Left hindlimb (tissue), 1 donor: ENCODE measurements around the gene ZSCAN5A.
"Not testable (repeated sequence)": the region's sequence is repeated elsewhere in the genome, so short reads cannot be mapped to it uniquely, and the experiment has no call there.

Source experiments
- DNase-seq: peaks from one replicate; pipeline ENCODE4 v3.0.0-alpha.2; 2018

Gene ZSCAN5A

DNA sequence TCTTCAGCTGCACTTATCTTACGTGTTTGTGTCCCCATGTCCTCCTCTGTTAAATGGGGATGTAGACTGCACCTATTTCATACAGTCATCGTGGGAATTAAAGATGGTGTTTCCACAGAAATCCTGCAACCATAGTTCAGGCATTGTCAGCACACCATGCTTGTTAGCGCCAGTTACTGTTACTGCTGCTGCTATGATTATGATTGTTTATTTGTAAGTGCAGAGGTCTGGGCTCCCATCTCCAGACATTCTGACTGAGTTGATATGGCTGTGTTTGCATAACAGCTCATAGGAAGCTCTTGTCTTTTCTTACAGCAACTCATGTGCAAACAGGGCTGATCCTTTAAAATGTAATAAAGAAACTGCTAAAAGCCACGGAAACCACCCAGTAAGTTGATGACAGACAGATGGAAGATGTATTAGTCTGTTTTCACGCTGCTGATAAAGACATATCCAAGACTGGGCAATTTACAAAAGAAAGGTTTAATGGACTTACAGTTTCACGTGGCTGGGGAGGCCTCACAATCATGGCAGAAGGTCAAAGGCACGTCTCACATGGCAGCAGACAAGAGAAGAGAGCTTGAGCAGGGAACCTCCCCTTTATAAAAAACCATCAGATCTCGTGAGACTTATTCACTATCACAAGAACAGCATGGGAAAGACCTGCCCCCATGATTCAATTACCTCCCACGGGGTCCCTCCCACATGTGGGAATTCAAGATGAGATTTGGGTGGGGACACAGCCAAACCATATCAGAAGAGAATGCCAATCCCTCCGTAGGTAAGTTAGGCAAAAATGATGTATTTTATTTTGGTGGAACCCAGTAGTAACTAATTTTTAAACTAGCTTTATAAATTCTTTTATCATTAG is 1.6 kb downstream of the ZSCAN5A start:
- DNase-seq, result no peak

GRCh38 chr19:56312342-56312741 is 2.3 kb downstream of the ZSCAN5A start:
- DNase-seq, result no peak

GRCh38 chr19:56310462-56310861 is 4.2 kb downstream of the ZSCAN5A start:
- DNase-seq, result no peak

- DNase-seq, result no peak
Measured at GRCh38 chr19:56309511-56310185, 5.0 kb downstream of the ZSCAN5A start.

DNA sequence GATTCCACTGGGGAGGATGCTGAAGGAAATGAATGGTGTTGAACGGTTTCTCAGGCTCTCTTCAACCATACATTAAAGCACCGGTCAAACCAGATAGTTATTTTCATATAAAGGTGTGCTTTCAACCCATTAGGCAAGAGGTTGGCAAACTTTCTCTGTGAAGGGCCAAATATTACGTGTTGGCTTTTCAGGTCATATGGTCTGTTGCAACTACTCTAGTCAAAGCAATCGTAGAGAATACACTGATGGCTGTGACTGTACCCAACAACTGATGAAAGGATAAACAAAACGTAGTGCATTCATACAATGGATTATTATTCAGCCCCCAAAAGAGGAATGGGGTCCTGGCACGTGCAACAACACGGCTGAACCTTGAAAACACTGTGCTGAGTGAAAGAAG is 5.8 kb downstream of the ZSCAN5A start:
- no peak for DNase-seq

- DNase-seq, result not testable (repeated sequence)
Measured at GRCh38 chr19:56307062-56307461, 7.6 kb downstream of the ZSCAN5A start.

GRCh38 chr19:56306016-56306415 is 8.6 kb downstream of the ZSCAN5A start:
- DNase-seq, result no peak

- DNase-seq, result no peak
Measured at GRCh38 chr19:56304243-56304642, 10.4 kb downstream of the ZSCAN5A start.

DNA sequence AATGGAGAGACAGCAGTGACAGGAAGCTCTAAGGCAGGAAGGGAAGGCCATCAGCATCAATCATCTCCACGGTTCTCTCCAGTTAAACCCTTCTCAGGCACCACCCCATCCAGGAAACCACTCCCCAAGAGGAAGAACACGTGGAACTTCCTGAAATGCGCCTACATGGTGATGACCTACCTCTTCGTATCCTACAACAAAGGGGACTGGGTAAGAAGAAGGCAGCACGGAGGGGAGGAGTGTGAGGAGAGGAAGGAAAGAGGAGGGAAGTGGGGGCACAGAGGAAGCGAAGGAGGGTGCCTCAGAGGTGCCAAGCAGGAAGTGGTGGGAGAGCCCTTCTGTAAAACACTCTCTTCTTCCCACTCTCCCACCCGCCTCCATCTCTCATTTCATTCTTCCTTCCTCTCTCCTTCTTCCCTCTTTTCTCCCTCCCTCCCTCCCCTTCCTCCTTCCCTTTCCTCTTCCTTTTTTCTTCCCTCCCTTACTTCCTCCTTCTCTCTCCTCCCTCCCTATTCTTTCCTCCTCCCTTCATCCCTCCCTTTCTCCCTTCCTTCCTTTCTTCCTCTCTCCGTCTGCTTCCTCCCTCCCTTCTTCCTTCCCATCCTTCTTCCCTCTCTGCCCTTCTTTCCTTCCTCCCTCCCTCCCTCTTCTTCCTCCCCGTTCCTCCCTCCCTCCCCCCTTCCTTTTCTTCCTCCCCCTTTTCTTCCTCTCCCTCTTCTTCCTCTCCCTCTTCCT is 12.6 kb downstream of the ZSCAN5A start:
- no peak for DNase-seq

GRCh38 chr19:56301155-56301554 is 13.5 kb downstream of the ZSCAN5A start:
- DNase-seq, result no peak

DNA sequence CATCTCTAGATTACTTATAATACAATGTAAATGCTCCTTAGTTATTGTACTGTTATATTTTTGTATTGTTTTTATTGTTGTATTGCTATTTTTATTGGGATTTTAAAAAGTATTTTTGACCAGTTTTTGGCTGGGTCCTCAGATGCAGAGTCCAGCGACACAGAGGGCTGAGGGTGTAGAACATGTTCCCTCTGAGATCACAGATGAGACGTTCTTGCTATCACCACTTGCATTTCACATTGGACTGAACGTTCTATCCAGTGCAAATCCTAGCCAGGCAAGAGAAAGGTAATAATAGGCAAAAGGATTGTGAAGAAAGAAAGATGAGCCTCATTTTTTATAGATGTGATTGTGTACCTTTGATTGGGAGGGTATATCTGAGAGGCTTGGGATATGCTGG is 15.0 kb downstream of the ZSCAN5A start:
- DNase-seq, result no peak

GRCh38 chr19:56297010-56297409 is 17.6 kb downstream of the ZSCAN5A start:
- no peak for DNase-seq

DNA sequence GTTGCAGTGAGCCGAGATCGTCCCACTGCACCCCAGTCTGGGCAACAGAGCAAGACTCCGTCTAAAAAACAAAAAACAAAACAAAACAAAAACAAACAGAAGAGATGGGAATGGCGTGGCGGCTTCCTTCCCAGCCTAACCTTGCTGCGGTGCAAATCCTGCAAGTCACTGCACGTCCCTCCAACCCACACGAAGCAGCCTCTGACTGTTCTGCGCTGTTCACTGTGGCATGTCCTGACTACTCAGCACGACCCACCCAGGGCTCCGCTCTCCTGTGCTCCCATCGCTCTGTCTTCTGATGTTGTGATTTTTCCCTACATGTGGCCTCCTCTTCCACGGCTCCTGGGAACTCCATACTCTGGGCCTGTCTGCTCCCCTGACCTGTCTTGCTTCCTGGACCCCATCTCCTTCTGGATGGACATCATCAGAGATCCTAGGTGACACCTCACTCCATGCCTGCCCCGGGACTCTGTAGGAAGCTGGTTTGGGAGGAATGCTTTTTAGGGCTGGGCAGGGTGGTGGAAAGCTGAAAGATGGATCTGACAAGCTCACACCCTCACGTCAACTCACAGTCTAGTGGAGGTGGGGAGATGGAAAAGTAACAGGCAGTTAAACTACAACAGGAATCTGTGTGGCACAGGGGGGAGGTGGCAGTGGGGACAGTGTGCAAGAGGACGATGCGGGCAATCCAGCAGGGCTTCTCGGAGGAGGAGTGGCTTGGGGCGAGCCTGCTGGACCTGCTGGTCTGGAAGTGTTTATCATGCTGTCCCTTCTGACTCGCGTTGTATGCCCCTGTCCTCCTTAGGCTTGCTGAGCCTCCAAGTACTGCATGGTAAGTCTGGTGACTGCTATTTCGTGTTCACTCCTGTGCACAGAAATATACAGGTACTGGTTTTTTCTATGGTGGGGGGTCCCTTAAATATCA is 18.8 kb downstream of the ZSCAN5A start:
- DNase-seq, result no peak

DNA sequence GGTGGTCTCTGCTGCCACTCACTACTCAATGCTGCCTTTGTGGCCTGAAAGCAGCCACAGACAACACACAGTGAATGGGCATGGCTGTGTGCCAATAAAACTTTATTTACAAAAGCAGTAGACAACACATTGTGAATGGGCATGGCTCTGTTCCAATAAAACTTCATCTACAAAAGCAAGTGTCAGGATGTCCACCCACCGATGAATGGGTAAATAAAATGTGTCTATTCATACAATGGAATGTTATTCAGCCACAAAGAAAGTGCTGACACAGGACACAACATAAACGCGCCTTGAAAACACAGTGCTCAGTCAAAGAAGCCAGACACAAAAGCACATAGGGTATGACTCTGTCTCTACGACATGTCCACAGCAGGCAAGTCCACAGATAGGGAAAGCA is 20.1 kb downstream of the ZSCAN5A start:
- DNase-seq, result no peak

DNA sequence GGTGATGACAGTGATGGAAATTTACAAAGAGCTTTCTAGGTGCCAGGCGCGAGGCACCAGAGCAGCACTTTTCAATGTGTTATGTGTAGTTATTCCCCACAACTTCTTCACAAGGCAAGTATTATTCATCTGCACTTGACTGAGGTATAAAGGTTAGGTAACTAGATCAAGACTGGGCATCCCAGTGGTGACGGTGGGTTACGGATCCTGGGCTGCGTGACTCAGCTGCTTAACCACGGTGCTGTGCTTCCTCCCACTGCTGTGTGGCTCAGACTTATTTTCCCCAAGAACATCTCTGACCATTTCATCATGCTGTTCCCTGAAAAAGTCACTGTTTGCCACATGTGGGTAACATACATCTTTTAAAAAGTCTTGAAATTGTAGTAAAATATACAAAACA is 22.8 kb downstream of the ZSCAN5A start:
- no peak for DNase-seq

- DNase-seq, result no peak
Measured at GRCh38 chr19:56290104-56290503, 24.5 kb downstream of the ZSCAN5A start.

- no peak for DNase-seq
Measured at GRCh38 chr19:56284746-56285145, 29.9 kb downstream of the ZSCAN5A start.

- no peak for DNase-seq
Measured at GRCh38 chr19:56282809-56283208, 31.8 kb downstream of the ZSCAN5A start.

- DNase-seq, result no peak
Measured at GRCh38 chr19:56273563-56274117, 41.0 kb downstream of the ZSCAN5A start.

DNA sequence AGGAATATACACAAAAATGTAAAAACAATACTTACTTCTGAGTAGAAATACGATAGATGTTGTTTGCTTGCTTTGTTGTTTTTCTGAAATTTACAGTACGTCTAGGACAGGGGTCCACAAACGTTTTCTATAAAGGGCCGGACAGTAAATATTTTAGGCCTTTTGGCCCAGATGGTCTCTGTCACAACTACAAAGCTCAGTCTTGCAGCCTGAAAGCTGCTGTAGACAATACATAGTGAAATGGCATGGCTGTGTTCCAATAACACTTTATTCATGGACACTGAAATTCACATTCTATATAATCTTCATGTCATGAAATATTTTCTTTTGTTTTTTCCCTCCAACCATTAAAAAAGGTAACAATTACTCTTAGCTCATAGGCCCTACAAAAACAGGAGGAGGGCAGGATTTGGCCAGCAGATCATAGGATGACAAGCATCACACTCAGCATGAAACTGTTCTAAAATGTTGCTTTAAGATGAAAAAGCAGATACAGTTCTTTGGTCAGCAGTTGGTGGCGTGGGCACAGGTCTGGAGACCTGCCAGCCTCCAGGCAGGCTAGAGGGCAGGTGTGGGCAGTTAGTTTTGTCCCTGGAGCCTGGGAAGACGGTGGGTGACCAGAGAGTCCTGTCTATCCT is 42.4 kb downstream of the ZSCAN5A start, which contains the start of gene EDDM13:
EDDM13 (plus strand) TSS at position 588 of the 638 bp plus-strand sequence. CDS start 87 bp downstream, outside the sequence.
- DNase-seq, result no peak

DNA sequence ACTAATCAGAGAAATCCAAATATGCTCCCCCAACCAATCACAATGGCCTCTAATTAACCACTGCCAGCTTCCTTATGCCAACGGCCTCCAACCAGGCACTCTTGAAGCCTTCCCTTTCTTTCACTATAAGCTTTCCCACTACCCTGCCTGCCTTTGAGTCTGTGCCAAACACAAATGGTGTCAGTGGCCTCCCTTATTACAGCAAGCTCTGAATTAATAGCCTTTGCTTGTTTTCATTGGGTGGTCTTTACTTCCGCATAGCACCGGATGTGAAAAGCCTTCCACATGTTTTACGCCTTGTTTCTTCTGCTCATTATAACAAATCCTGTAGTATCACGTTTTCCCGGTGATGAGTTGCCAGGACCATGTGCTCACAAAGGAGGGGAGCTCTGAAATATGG is 43.5 kb downstream of the ZSCAN5A start:
- no peak for DNase-seq

- no peak for DNase-seq
Measured at GRCh38 chr19:56270676-56271075, 44.0 kb downstream of the ZSCAN5A start.
